Inflammatory macrophage treated with lipopolysaccharide for 4 hours (primary cell): ENCODE data around the gene LILRA5.
"Not testable (repeated sequence)": the region's sequence is repeated elsewhere in the genome, so short reads cannot be mapped to it uniquely, and the experiment has no call there.

ENCODE experiments used
- DNase-seq: peaks from one replicate; pipeline ENCODE4 v3.0.0-alpha.2; 2020

The LILRA5 gene

GRCh38 chr19:54312436-54313377 is at the start of gene LILRA5:
TSS of gene LILRA5 (minus strand) at chr19:54313166. CDS start at chr19:54313019, 147 bp downstream.
- DNase-seq, result peak; percentile 92

- DNase-seq, result peak; percentile 86
These were observed 48.9 kb upstream of the LILRA5 start for GRCh38 chr19:54361680-54362422.

- not testable (repeated sequence) for DNase-seq
These were observed 46.3 kb upstream of the LILRA5 start for GRCh38 chr19:54359149-54359820.

GRCh38 chr19:54357381-54357780 is 44.4 kb upstream of the LILRA5 start:
- DNase-seq, result no peak

GRCh38 chr19:54356444-54357056 is 43.6 kb upstream of the LILRA5 start:
- no peak for DNase-seq

GRCh38 chr19:54355675-54356074 is 42.7 kb upstream of the LILRA5 start:
- no peak for DNase-seq

GRCh38 chr19:54354761-54355160 is 41.8 kb upstream of the LILRA5 start:
- no peak for DNase-seq

- no peak for DNase-seq
These were observed 39.6 kb upstream of the LILRA5 start for GRCh38 chr19:54352546-54352945.

GRCh38 chr19:54352041-54352440 is 39.1 kb upstream of the LILRA5 start:
- DNase-seq, result no peak

- DNase-seq, result no peak
These were observed 38.5 kb upstream of the LILRA5 start for GRCh38 chr19:54351474-54351873.

GRCh38 chr19:54345938-54346386 is 33.0 kb upstream of the LILRA5 start:
- DNase-seq, result peak; percentile 89

- peak; percentile 52 for DNase-seq
These were observed 30.9 kb upstream of the LILRA5 start for GRCh38 chr19:54343868-54344267.

- no peak for DNase-seq
These were observed 28.3 kb upstream of the LILRA5 start for GRCh38 chr19:54341295-54341694.

- DNase-seq, result peak; percentile 61
These were observed 26.8 kb upstream of the LILRA5 start for GRCh38 chr19:54339646-54340358.

GRCh38 chr19:54338521-54338920 is 25.6 kb upstream of the LILRA5 start:
- no peak for DNase-seq

GRCh38 chr19:54337858-54338230 is 24.9 kb upstream of the LILRA5 start:
- DNase-seq, result no peak

GRCh38 chr19:54336893-54337857 is 24.2 kb upstream of the LILRA5 start:
- DNase-seq, result no peak

- DNase-seq, result no peak
These were observed 23.3 kb upstream of the LILRA5 start for GRCh38 chr19:54335979-54336892.

GRCh38 chr19:54335164-54335563 is 22.2 kb upstream of the LILRA5 start:
- DNase-seq, result peak; percentile 77
